K562 (cell line): ENCODE results near the gene FASTK. TPM values are rescaled to one million over a fixed set of nuclear protein-coding genes. Genes with fewer than 3 reads are reported as not detected.

Source experiments
- FUS ChIP-seq: fragments of 200-400 bp; formaldehyde crosslinking; optimal IDR thresholded peaks from 2 replicates; pipeline ENCODE3; 2017; ENCODE audit warnings: low read depth, low read length
- SRF ChIP-seq, 2 experiments: fragments of 250-450, 450-650 bp in 1 of 2; sonication (Bioruptor Pico) in 1 of 2; sonication (generic) in 1 of 2; formaldehyde crosslinking; IDR thresholded peaks; 2 replicates each; pipeline versions ENCODE4 v1.5.0 to v1.5.1; 2020 to 2022; ENCODE audit warnings: mild to moderate bottlenecking in 1 of 2, missing genetic modification reagents in 1 of 2
- TAF15 ChIP-seq: fragments of 200-400 bp; formaldehyde crosslinking; IDR thresholded peaks from 2 replicates; pipeline ENCODE4 v1.6.1; 2017; ENCODE audit warnings: mild to moderate bottlenecking, low read depth, low read length, moderate library complexity
- polyA plus RNA-seq, 8 experiments: library from polyadenylated mRNA; depleted of rRNA in 4 of 8; stranded (reverse) in 5 of 8; unstranded in 3 of 8; fragments of >200 nt; fragmentation: Nextera tagmentation in 2 of 8; fragmentation: Illumina TruSeq in 1 of 8; extraction: Ambion mirVana in 2 of 8; extraction: Trizol in 1 of 8; gene quantifications; 2 replicates each; pipeline versions ENCODE4 v1.2.1 to v1.2.3, GENCODE V29; 2011 to 2014; ENCODE audit warnings: inconsistent platforms in 1 of 8, missing spikeins in 1 of 8
- total RNA-seq, 7 experiments: library from RNA; depleted of rRNA in 6 of 7; stranded (reverse); fragments of >200 nt in 6 of 7; fragmentation: Illumina TruSeq in 2 of 7; extraction: Trizol in 2 of 7; gene quantifications; 2 replicates each; pipeline versions ENCODE4 v1.2.1 to v1.2.3, GENCODE V29; 2011 to 2021; ENCODE audit warnings: low replicate concordance in 1 of 7
- TF ChIP-seq, protein P1 (sequence below), 2 experiments: fragments of 150-350 bp in 1 of 2; IDR thresholded peaks; 2 replicates each; pipeline ENCODE4 v1.6.1; 2012 to 2016; ENCODE audit warnings: low read depth in 2 of 2, low read length in 2 of 2, mild to moderate bottlenecking in 1 of 2, moderate library complexity in 1 of 2
- TF ChIP-seq, protein P2 (sequence below), 2 experiments: fragments of 450-650 bp; IDR thresholded peaks; 2 replicates each; pipeline ENCODE4 v1.6.1; 2016
- TF ChIP-seq, protein P3 (sequence below): sonication (generic); formaldehyde crosslinking; IDR thresholded peaks from 2 replicates; pipeline ENCODE4 v1.5.0; 2020; ENCODE audit warnings: missing genetic modification reagents
- TF ChIP-seq, protein P4 (sequence below), 2 experiments: fragments of 450-650 bp; conservative IDR thresholded peaks; 2 replicates each; pipeline ENCODE4 v1.6.1; 2017; ENCODE audit warnings: mild to moderate bottlenecking in 2 of 2, moderate library complexity in 2 of 2
- TF ChIP-seq, protein P5 (sequence below), 2 experiments: fragments of 450-650 bp; formaldehyde crosslinking in 1 of 2; IDR thresholded peaks; 2 replicates each; pipeline versions ENCODE4 v1.4.0 to v1.6.1; 2014 to 2020; ENCODE audit warnings: mild to moderate bottlenecking in 2 of 2, borderline replicate concordance in 1 of 2, low read depth in 1 of 2

FASTK gene
- total and polyA plus RNA-seq, 9 of the 15 experiments (the other 6 are each of a cell fraction or from before 2014, with no cell fraction given) = 0.51 to 150 (median 48.2) TPM

DNA sequence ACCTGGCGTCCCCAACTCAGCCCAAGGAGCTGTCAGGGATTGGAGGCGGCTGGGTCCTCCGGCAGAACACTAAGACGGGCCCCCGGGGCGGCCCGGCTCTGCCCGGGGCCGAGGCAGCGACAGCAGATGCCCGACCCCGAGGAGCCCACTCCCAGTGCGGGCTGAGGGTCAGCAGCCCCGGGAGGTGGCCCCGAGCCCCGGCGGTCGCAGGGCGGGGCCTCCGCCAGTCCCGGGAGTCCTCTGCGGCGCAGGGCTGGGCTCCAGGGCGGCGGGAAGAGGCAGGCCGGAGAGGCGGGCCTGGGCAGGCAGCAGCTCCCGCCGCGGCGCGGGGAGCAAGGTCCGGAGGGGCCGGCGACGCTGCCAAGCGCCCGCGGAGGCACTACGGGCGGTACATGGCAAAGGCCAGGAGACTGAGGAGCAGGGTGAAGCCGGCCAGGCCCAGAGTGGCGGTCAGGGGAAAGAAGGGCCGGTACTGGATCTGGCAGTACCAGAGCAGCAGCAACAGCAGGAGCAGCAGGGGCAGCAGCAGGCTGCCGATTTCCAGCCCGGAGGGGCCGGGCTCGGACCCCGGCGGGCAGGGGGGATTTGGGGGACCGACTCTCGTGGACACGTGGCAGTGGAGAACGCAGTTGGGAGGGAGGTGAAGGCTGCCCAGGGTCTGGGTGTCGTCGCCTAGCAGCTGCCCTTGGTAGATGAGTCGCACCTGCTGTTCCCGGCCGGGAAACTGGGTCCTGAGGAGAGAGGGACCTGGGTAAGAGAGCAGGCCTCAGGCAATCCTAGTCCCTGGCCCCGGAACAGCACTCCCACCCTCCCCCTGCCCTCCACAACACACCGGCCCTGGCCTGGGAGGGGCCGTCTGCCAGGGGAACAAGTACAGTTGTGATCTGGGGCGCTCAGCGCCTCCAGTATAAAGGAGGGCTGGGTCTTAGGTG lies 827 bp upstream of the FASTK start (continued):
- TF ChIP-seq, protein P1, sequence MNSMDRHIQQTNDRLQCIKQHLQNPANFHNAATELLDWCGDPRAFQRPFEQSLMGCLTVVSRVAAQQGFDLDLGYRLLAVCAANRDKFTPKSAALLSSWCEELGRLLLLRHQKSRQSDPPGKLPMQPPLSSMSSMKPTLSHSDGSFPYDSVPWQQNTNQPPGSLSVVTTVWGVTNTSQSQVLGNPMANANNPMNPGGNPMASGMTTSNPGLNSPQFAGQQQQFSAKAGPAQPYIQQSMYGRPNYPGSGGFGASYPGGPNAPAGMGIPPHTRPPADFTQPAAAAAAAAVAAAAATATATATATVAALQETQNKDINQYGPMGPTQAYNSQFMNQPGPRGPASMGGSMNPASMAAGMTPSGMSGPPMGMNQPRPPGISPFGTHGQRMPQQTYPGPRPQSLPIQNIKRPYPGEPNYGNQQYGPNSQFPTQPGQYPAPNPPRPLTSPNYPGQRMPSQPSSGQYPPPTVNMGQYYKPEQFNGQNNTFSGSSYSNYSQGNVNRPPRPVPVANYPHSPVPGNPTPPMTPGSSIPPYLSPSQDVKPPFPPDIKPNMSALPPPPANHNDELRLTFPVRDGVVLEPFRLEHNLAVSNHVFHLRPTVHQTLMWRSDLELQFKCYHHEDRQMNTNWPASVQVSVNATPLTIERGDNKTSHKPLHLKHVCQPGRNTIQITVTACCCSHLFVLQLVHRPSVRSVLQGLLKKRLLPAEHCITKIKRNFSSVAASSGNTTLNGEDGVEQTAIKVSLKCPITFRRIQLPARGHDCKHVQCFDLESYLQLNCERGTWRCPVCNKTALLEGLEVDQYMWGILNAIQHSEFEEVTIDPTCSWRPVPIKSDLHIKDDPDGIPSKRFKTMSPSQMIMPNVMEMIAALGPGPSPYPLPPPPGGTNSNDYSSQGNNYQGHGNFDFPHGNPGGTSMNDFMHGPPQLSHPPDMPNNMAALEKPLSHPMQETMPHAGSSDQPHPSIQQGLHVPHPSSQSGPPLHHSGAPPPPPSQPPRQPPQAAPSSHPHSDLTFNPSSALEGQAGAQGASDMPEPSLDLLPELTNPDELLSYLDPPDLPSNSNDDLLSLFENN (IDR thresholded peaks at IDR 0.05; ENCODE audit: low read depth in 2 of 2, low read length in 2 of 2) = no peak
- TF ChIP-seq FUS (peak; percentile 60), SRF (CRISPR knock-in tag; IDR thresholded peaks at IDR 0.05) (peak in 1 of 2 experiments; percentile 22; a peak in 1 of 4 replicates), TAF15 (0 out of 2 replicates have a peak, but pooled peaks have one; percentile 31)
- TF ChIP-seq, protein P2, sequence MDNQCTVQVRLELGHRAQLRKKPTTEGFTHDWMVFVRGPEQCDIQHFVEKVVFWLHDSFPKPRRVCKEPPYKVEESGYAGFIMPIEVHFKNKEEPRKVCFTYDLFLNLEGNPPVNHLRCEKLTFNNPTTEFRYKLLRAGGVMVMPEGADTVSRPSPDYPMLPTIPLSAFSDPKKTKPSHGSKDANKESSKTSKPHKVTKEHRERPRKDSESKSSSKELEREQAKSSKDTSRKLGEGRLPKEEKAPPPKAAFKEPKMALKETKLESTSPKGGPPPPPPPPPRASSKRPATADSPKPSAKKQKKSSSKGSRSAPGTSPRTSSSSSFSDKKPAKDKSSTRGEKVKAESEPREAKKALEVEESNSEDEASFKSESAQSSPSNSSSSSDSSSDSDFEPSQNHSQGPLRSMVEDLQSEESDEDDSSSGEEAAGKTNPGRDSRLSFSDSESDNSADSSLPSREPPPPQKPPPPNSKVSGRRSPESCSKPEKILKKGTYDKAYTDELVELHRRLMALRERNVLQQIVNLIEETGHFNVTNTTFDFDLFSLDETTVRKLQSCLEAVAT (IDR thresholded peaks at IDR 0.05) = peak in 1 of 2 experiments; percentile 38; a peak in 1 of 4 replicates
- TF ChIP-seq, protein P3, sequence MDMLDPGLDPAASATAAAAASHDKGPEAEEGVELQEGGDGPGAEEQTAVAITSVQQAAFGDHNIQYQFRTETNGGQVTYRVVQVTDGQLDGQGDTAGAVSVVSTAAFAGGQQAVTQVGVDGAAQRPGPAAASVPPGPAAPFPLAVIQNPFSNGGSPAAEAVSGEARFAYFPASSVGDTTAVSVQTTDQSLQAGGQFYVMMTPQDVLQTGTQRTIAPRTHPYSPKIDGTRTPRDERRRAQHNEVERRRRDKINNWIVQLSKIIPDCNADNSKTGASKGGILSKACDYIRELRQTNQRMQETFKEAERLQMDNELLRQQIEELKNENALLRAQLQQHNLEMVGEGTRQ (CRISPR knock-in tag) = no peak
- TF ChIP-seq, protein P4, sequence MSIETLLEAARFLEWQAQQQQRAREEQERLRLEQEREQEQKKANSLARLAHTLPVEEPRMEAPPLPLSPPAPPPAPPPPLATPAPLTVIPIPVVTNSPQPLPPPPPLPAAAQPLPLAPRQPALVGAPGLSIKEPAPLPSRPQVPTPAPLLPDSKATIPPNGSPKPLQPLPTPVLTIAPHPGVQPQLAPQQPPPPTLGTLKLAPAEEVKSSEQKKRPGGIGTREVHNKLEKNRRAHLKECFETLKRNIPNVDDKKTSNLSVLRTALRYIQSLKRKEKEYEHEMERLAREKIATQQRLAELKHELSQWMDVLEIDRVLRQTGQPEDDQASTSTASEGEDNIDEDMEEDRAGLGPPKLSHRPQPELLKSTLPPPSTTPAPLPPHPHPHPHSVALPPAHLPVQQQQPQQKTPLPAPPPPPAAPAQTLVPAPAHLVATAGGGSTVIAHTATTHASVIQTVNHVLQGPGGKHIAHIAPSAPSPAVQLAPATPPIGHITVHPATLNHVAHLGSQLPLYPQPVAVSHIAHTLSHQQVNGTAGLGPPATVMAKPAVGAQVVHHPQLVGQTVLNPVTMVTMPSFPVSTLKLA (conservative IDR thresholded peaks at IDR 0.05) = no peak
- TF ChIP-seq, protein P5, sequence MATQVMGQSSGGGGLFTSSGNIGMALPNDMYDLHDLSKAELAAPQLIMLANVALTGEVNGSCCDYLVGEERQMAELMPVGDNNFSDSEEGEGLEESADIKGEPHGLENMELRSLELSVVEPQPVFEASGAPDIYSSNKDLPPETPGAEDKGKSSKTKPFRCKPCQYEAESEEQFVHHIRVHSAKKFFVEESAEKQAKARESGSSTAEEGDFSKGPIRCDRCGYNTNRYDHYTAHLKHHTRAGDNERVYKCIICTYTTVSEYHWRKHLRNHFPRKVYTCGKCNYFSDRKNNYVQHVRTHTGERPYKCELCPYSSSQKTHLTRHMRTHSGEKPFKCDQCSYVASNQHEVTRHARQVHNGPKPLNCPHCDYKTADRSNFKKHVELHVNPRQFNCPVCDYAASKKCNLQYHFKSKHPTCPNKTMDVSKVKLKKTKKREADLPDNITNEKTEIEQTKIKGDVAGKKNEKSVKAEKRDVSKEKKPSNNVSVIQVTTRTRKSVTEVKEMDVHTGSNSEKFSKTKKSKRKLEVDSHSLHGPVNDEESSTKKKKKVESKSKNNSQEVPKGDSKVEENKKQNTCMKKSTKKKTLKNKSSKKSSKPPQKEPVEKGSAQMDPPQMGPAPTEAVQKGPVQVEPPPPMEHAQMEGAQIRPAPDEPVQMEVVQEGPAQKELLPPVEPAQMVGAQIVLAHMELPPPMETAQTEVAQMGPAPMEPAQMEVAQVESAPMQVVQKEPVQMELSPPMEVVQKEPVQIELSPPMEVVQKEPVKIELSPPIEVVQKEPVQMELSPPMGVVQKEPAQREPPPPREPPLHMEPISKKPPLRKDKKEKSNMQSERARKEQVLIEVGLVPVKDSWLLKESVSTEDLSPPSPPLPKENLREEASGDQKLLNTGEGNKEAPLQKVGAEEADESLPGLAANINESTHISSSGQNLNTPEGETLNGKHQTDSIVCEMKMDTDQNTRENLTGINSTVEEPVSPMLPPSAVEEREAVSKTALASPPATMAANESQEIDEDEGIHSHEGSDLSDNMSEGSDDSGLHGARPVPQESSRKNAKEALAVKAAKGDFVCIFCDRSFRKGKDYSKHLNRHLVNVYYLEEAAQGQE (IDR thresholded peaks at IDR 0.05; ENCODE audit: borderline replicate concordance) = 0 out of 2 replicates have a peak, but pooled peaks have one; percentile 13
- TF ChIP-seq, protein P5 (CRISPR knock-in tag; IDR thresholded peaks at IDR 0.05; ENCODE audit: low read depth) = no peak
